Testis (tissue), 3 donors: ENCODE measurements around the gene RPUSD4. TPM values are rescaled to one million over a fixed set of nuclear protein-coding genes. Genes with fewer than 3 reads are reported as not detected.

Experiments
- DNase-seq: peaks from one replicate; pipeline ENCODE4 v3.0.0-alpha.2; 2019
- H3K27ac ChIP-seq, 2 donors: fragments of 200-600 bp; sonication (generic); one replicate each; pipeline ENCODE4 v1.5.1; 2019
- H3K27me3 ChIP-seq: fragments of 200-600 bp; sonication (generic); one replicate; pipeline ENCODE4 v1.5.1; 2019
- H3K36me3 ChIP-seq: fragments of 200-600 bp; sonication (generic); one replicate; pipeline ENCODE4 v1.5.1; 2017; ENCODE audit warnings: low read depth; ENCODE audit errors: missing control alignments
- H3K4me1 ChIP-seq: fragments of 200-600 bp; sonication (generic); one replicate; pipeline ENCODE4 v1.5.1; 2019
- H3K4me3 ChIP-seq, 2 donors: fragments of 200-600 bp; sonication (generic); one replicate each; pipeline ENCODE4 v1.5.1; 2017 to 2019
- H3K9me3 ChIP-seq: fragments of 200-600 bp; sonication (generic); one replicate; pipeline ENCODE4 v1.5.1; 2017
- CTCF ChIP-seq, 3 experiments: fragments of 450-650 bp in 2 of 3; fragments of 200-600 bp in 1 of 3; sonication (generic) in 1 of 3; IDR thresholded peaks; one replicate each; pipeline ENCODE4 v1.5.1; 2016 to 2019; ENCODE audit warnings: antibody characterized with exemption in 3 of 3, mild to moderate bottlenecking in 2 of 3, moderate library complexity in 1 of 3
- POLR2A ChIP-seq: fragments of 450-650 bp; IDR thresholded peaks from one replicate; pipeline ENCODE4 v1.6.1; 2017; ENCODE audit warnings: antibody characterized with exemption, mild to moderate bottlenecking, moderate library complexity
- WGBS, 2 donors: methylation state at CpG; one replicate each; pipeline ENCODE4 v1.1.5; 2018; 5-methylcytosine and 5-hydroxymethylcytosine counted together
- intact Hi-C: fragments of 100-400 bp; cut with DNase I; formaldehyde crosslinking; loops from one replicate; pipeline ENCODE4 v1.15.1; 2023; ENCODE audit warnings: low total_unique reads
- polyA plus RNA-seq: library from polyadenylated mRNA; stranded (reverse); fragments of 350-450 nt; fragmentation: Illumina TruSeq; extraction: RNeasy Lipid Tissue Mini Kit (QIAGEN cat#74804); gene quantifications from one replicate; pipeline ENCODE4 v1.2.3, GENCODE V29; 2014; ENCODE audit warnings: low read depth, low replicate concordance; ENCODE audit not compliant: insufficient read depth
- total RNA-seq, 2 donors: library from RNA; depleted of rRNA; stranded (reverse); fragments of >200 nt; gene quantifications; one replicate each; pipeline ENCODE4 v1.2.3, GENCODE V29; 2016

Gene RPUSD4
- total and polyA plus RNA-seq, 3 donors from 2014 or later, result 25.9 to 33.8 (median 27.5) TPM

DNA sequence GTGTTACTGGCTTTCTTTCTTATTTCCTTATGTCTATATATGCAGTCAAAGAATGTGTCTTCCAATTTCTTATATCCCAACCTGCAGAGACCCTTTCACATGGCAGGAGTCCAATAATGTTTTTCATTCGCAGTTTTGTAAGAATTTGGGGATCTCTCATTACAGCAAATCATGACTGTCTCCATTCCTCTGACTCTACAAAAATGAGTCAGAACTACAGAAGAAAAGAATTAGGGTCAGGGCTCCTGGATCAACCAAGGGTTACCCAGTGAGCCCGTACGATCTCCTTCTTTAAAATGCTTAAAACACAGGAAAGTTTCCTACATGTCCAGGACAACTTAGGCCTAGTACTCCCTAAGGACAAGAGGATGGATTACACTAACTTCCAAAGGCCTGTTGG lies 42.2 kb downstream of the RPUSD4 start:
- intact Hi-C loops, result no loop called here

GRCh38 chr11:126167488-126167887 lies 44.0 kb downstream of the RPUSD4 start:
- Histone ChIP-seq H3K36me3 (no peaks in the 10 kb centered on the region), H3K27ac (no peak overlapping the region), H3K4me1 (no peaks in the 10 kb centered on the region), H3K4me3 (no peak overlapping the region), H3K9me3 (no peaks in the 10 kb centered on the region), H3K27me3 (no peaks in the 10 kb centered on the region)
- WGBS, 2 donors, result 46 to 48% methylated on average over 2 of the region's 2 CpGs
- intact Hi-C loops, result no loop called here
- TF ChIP-seq POLR2A (no peak), CTCF (IDR thresholded peaks at IDR 0.05) (no peak)
- DNase-seq, result no peak

More for the DNA sequence above, 42.2 kb downstream of the RPUSD4 start:
- Histone ChIP-seq H3K36me3 (no peaks in the 10 kb centered on the region), H3K4me1 (no peaks in the 10 kb centered on the region), H3K9me3 (no peaks in the 10 kb centered on the region), H3K4me3 (no peak overlapping the region), H3K27ac (no peak overlapping the region), H3K27me3 (no peaks in the 10 kb centered on the region)
- no peak for DNase-seq
- WGBS, 2 donors, result 71 to 87% methylated on average over 3 of the region's 3 CpGs
- TF ChIP-seq CTCF (IDR thresholded peaks at IDR 0.05), result no peak
- no peak for TF ChIP-seq POLR2A

- no peak for DNase-seq
- H3K4me1 ChIP-seq, result no peaks in the 10 kb centered on the region
Measured at GRCh38 chr11:126166413-126166812, 45.0 kb downstream of the RPUSD4 start.

DNA sequence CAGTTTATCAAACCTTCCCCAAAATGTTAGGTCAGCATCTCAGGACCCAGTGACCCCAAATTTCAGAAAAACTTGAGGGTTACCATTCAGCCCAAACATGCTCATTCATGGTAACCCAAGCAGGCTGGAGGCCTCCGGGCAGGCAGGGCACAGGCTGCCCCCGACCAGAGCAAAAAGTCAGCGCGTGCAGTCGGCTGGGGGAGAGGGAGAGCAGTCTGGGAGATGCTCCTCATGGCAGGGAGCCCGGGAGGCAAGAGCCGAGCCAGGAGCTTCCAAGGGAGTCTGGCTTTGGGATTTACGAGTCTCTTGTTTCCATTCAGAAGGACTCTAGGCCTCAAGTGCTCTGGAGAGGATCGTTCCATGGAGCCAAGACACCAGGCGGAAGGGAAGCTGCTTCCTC lies 45.7 kb downstream of the RPUSD4 start:
- Histone ChIP-seq H3K27ac (no peak overlapping the region), H3K27me3 (no peaks in the 10 kb centered on the region), H3K36me3 (no peaks in the 10 kb centered on the region), H3K4me3 (no peak overlapping the region), H3K9me3 (no peaks in the 10 kb centered on the region), H3K4me1 (no peaks in the 10 kb centered on the region)
- intact Hi-C loops, result no loop called here
- TF ChIP-seq POLR2A (no peak), CTCF (IDR thresholded peaks at IDR 0.05) (no peak)
- WGBS, 2 donors, result 60 to 62% methylated on average over 9 to 10 of the region's 10 CpGs
- DNase-seq, result peak; percentile 53

More at GRCh38 chr11:126166413-126166812, 45.0 kb downstream of the RPUSD4 start:
- intact Hi-C loops, result no loop called here
- WGBS, 2 donors, result 96 to 97% methylated on average over 3 of the region's 3 CpGs
- Histone ChIP-seq H3K27me3 (no peaks in the 10 kb centered on the region), H3K4me3 (no peak overlapping the region), H3K36me3 (no peaks in the 10 kb centered on the region), H3K9me3 (no peaks in the 10 kb centered on the region), H3K27ac (no peak overlapping the region)
- TF ChIP-seq POLR2A (no peak), CTCF (IDR thresholded peaks at IDR 0.05) (no peak)

DNA sequence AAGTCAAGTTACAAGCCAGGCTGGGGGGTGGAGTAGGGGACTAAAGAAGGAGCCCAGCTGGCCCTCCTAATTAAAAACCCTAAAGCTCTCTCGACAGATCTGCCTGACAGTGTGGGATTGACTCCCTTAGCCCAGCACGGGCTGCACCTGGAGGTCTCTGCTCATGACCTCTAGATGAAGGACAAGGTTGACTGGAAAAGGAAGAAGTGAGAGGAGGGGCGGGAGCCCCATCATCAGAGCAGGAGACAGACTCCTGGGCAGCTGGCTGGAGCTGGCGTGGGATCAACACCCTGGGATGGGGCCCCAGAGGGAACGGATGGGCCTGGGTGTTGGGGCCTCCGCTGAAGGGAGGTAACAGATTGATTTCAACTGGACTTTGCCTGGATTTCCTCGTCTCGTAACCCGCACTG lies 46.1 kb downstream of the RPUSD4 start:
- Histone ChIP-seq H3K27ac (no peak overlapping the region), H3K27me3 (no peaks in the 10 kb centered on the region), H3K4me3 (no peak overlapping the region), H3K4me1 (no peaks in the 10 kb centered on the region), H3K36me3 (no peaks in the 10 kb centered on the region), H3K9me3 (no peaks in the 10 kb centered on the region)
- WGBS, 2 donors, result 72 to 85% methylated on average over 9 of the region's 9 CpGs
- DNase-seq, result no peak
- no peak for TF ChIP-seq POLR2A
- TF ChIP-seq CTCF (IDR thresholded peaks at IDR 0.05), result no peak
- intact Hi-C loops, result no loop called here
